Heart left ventricle (tissue), 16 donors: ENCODE measurements around the gene NFKBIB. TPM values are rescaled to one million over a fixed set of nuclear protein-coding genes. Genes with fewer than 3 reads are reported as not detected.
"Not testable (repeated sequence)": the region's sequence is repeated elsewhere in the genome, so short reads cannot be mapped to it uniquely, and the experiment has no call there.

Source experiments
- ATAC-seq, 4 donors: fragments of 200-7000 bp; cut with Tn5 transposase; one replicate each; pipeline ENCODE4 v1.9.1; 2020 to 2022; ENCODE audit warnings: moderate library complexity in 4 of 4, mild to moderate bottlenecking in 3 of 4, moderate number of reproducible peaks in 1 of 4
- DNase-seq, 5 donors: peaks; one replicate each; pipeline ENCODE4 v3.0.0-alpha.2; 2020
- H3K27ac ChIP-seq, 12 donors: fragments of 200-600 bp; sonication (generic) in 4 of 12; one replicate each; pipeline versions ENCODE4 v1.5.0 to v1.8.0; 2016 to 2022; ENCODE audit warnings: mild to moderate bottlenecking in 2 of 12
- H3K27me3 ChIP-seq, 9 donors: fragments of 200-600 bp; sonication (generic) in 2 of 9; one replicate each; pipeline versions ENCODE4 v1.5.1 to v1.8.0; 2016 to 2022; ENCODE audit warnings: mild to moderate bottlenecking in 3 of 9
- H3K36me3 ChIP-seq, 9 donors: fragments of 200-600 bp; sonication (generic) in 2 of 9; one replicate each; pipeline versions ENCODE4 v1.5.0 to v1.8.0; 2018 to 2022; ENCODE audit warnings: mild to moderate bottlenecking in 2 of 9
- H3K4me1 ChIP-seq, 12 donors: fragments of 200-600 bp; sonication (generic) in 4 of 12; one replicate each; pipeline versions ENCODE4 v1.5.0 to v1.8.0; 2016 to 2022; ENCODE audit warnings: mild to moderate bottlenecking in 3 of 12
- H3K4me3 ChIP-seq, 12 donors: fragments of 200-600 bp; sonication (generic) in 4 of 12; one replicate each; pipeline versions ENCODE4 v1.5.0 to v1.8.0; 2017 to 2022; ENCODE audit warnings: mild to moderate bottlenecking in 9 of 12, moderate library complexity in 4 of 12
- H3K9me3 ChIP-seq, 12 donors: fragments of 200-600 bp; sonication (generic) in 4 of 12; one replicate each; pipeline versions ENCODE4 v1.5.0 to v1.8.0; 2016 to 2022; ENCODE audit warnings: mild to moderate bottlenecking in 1 of 12
- CTCF ChIP-seq, 12 donors: fragments of 200-600 bp; sonication (generic) in 4 of 12; IDR thresholded peaks; one replicate each; pipeline versions ENCODE4 v1.5.0 to v1.8.0; 2018 to 2022; ENCODE audit warnings: antibody characterized with exemption in 12 of 12, mild to moderate bottlenecking in 5 of 12
- POLR2A ChIP-seq, 2 donors: fragments of 450-650 bp; IDR thresholded peaks; one replicate each; pipeline ENCODE4 v1.6.1; 2017; ENCODE audit warnings: antibody characterized with exemption in 2 of 2, mild to moderate bottlenecking in 2 of 2, moderate library complexity in 2 of 2
- WGBS, 4 donors: extraction: QIAGEN DNeasy Blood & Tissue Kit in 2 of 4; methylation state at CpG; one replicate each; pipeline versions ENCODE4 v1.1.5 to v1.1.7; 2013 to 2018; 5-methylcytosine and 5-hydroxymethylcytosine counted together
- intact Hi-C, 10 donors: fragments of 100-400 bp; cut with DNase I; formaldehyde crosslinking; loops; one replicate each; pipeline versions ENCODE4 v1.11.1 to v1.14.2; 2022
- polyA plus RNA-seq, 2 donors: library from polyadenylated mRNA; stranded (reverse); fragments of 200-250 nt; gene quantifications; one replicate each; pipeline ENCODE4 v1.2.3, GENCODE V29; 2013
- total RNA-seq, 9 donors: library from RNA; depleted of rRNA in 2 of 9; stranded (reverse); fragments of >200 nt in 2 of 9; fragmentation: NEBNext Ultra II Directional in 3 of 9; extraction: Animal tissue kit (Norgen Biotek cat#: 25700) in 3 of 9; gene quantifications; one replicate each; pipeline versions ENCODE4 v1.1.0 to v1.2.4, GENCODE V29; 2016 to 2023
- donor health status: ischemic (EF 13 %, LVEDD 7.1; RV severe dilation, severe dysfunction).
- donor health status: healthy with polysubstance abuse.
- donor health status: DM: no; HTN: yes; CAD: no.
- donor health status: DM: no; HTN: no; CAD: no.
- donor health status: ischemic (EF 25% LVEDD 6.9; RV normal size, moderate dysfunction).
- donor health status: ischemic (EF 25% LVEDD 5.7; RV mildly dilated, moderate dysfunction).
- donor health status: healthy.
- donor health status: DM: yes; HTN: yes; CAD: no.
- donor health status: ischemic (EF 35%, LVEDD 5.7; RV mildly dilated, moderate dysfunction).
- donor health status: nonischemic (EF 11% LVEDD 7.7; RV severe dilation, severe dysfunction).
- donor health status: DM: yes; HTN: yes; CAD: no.
- donor health status: PGD.
- donor health status: ischemic (EF 29% LVEDD 5.4; RV normal size, mild dysfunction).
- donor health status: nonischemic (EF 23%, LVEDD 6.1; RV moderate dilation, normal function).

Gene NFKBIB
- total and polyA plus RNA-seq, 11 donors, result 17.2 to 90.4 (median 24.0) TPM

- Histone ChIP-seq H3K27ac (no peak overlapping the region), H3K9me3 (no peaks in the 10 kb centered on the region), H3K4me3 (no peak overlapping the region), H3K27me3 (no peaks in the 10 kb centered on the region), H3K4me1 (peaks cover 0 to 22% (median 10%) of the 10 kb centered on the region in 12 donors), H3K36me3 (peaks cover 0 to 48% (median 41%) of the 10 kb centered on the region in 9 donors)
- 88 to 95% (median 95%) methylated on average over 15 to 19 of the region's 19 CpGs for WGBS, 4 donors
- intact Hi-C loops, result no loop called here
- peak in 1 of 5 donors; percentile 18 for DNase-seq
- ATAC-seq, result no peak
- TF ChIP-seq CTCF (IDR thresholded peaks at IDR 0.05) (no peak), POLR2A (IDR thresholded peaks at IDR 0.05) (no peak)
Measured at GRCh38 chr19:38880882-38881609, 18.7 kb upstream of the NFKBIB start.

GRCh38 chr19:38883286-38883685, 16.5 kb upstream of the NFKBIB start:
- H3K27ac ChIP-seq, result no peak overlapping the region
- no peaks in the 10 kb centered on the region for H3K9me3 ChIP-seq
- no peaks in the 10 kb centered on the region for H3K27me3 ChIP-seq
- peaks cover 0 to 16% (median 4%) of the 10 kb centered on the region in 12 donors for H3K4me1 ChIP-seq
- H3K36me3 ChIP-seq, result peaks cover 0 to 59% (median 50%) of the 10 kb centered on the region in 9 donors
- TF ChIP-seq POLR2A (IDR thresholded peaks at IDR 0.05) (no peak), CTCF (IDR thresholded peaks at IDR 0.05) (no peak)
- WGBS, 4 donors, result 91 to 96% (median 93%) methylated on average over 9 of the region's 9 CpGs
- H3K4me3 ChIP-seq, result no peak overlapping the region
- DNase-seq, result peak in 1 of 5 donors; percentile 18
- intact Hi-C loops, result no loop called here
- no peak for ATAC-seq

- DNase-seq, ATAC-seq, H3K27ac ChIP-seq, H3K4me1 ChIP-seq, intact Hi-C loops, H3K27me3 ChIP-seq, H3K4me3 ChIP-seq, H3K9me3 ChIP-seq: not testable (repeated sequence)
- peaks cover 0 to 69% (median 59%) of the 10 kb centered on the region in 9 donors for H3K36me3 ChIP-seq
- 94 to 100% (median 98%) methylated on average over 3 of the region's 3 CpGs for WGBS, 4 donors
Measured at GRCh38 chr19:38884691-38885090, 15.1 kb upstream of the NFKBIB start.

GRCh38 chr19:38888876-38889275, 10.9 kb upstream of the NFKBIB start:
- Histone ChIP-seq H3K27me3 (no peaks in the 10 kb centered on the region), H3K4me1 (peaks cover 0 to 20% (median 4%) of the 10 kb centered on the region in 12 donors), H3K36me3 (peaks cover 0 to 59% (median 39%) of the 10 kb centered on the region in 9 donors), H3K27ac (no peak overlapping the region), H3K9me3 (no peaks in the 10 kb centered on the region), H3K4me3 (no peak overlapping the region)
- intact Hi-C loops, result no loop called here
- WGBS, 4 donors, result 94 to 96% (median 95%) methylated on average over 13 to 17 of the region's 17 CpGs
- TF ChIP-seq POLR2A (IDR thresholded peaks at IDR 0.05) (no peak), CTCF (IDR thresholded peaks at IDR 0.05) (no peak)
- DNase-seq, result no peak
- no peak for ATAC-seq
